ENCODE data around the gene OR2B2. TPM values are rescaled to one million over a fixed set of nuclear protein-coding genes. Genes with fewer than 3 reads are reported as not detected.
"Not testable (repeated sequence)": the region's sequence is repeated elsewhere in the genome, so short reads cannot be mapped to it uniquely, and the experiment has no call there.

The OR2B2 gene
- total RNA-seq = not detected in 3 replicates
- long read RNA-seq = 0 reads

DNA sequence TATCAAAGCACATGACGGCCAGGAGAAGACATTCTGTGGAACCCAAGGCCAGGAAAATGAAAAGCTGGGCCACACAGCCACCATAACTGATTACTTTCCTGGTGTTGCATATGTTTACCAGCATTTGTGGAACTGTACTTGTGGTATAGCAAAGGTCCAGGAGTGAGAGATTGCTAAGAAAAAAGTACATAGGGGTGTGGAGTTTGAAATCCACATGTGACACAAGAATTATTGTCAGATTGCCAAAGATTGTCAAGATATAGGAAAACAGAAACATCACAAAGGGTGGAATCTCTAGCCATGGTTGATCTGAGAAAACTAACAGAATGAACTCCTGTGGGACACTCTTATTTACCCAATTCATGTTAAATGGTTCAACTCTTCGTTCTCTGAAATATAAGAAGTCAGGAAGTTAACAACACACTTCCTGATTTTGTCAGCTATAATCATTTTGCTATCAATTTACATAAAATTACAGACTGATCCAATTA lies at the start of gene OR2B2:
TSS of gene OR2B2 (minus strand) at position 441 of the 491 bp plus-strand sequence. CDS start at position 364, 77 bp downstream.
- no peaks in the 10 kb centered on the region for H3K36me3 Mint-ChIP-seq (ENCODE audit: low read depth)
- DNase-seq (ENCODE audit: low spot score) = no peak
- H3K27me3 Mint-ChIP-seq (ENCODE audit: low read depth) = peaks cover 12% of the 10 kb centered on the region
- TF ChIP-seq, protein P1, sequence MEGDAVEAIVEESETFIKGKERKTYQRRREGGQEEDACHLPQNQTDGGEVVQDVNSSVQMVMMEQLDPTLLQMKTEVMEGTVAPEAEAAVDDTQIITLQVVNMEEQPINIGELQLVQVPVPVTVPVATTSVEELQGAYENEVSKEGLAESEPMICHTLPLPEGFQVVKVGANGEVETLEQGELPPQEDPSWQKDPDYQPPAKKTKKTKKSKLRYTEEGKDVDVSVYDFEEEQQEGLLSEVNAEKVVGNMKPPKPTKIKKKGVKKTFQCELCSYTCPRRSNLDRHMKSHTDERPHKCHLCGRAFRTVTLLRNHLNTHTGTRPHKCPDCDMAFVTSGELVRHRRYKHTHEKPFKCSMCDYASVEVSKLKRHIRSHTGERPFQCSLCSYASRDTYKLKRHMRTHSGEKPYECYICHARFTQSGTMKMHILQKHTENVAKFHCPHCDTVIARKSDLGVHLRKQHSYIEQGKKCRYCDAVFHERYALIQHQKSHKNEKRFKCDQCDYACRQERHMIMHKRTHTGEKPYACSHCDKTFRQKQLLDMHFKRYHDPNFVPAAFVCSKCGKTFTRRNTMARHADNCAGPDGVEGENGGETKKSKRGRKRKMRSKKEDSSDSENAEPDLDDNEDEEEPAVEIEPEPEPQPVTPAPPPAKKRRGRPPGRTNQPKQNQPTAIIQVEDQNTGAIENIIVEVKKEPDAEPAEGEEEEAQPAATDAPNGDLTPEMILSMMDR (IDR thresholded peaks at IDR 0.05) = no peak
- H3K4me3 Mint-ChIP-seq (ENCODE audit: unreplicated experiment) = no peak within 1 kb of the TSS
- H3K27ac Mint-ChIP-seq (ENCODE audit: unreplicated experiment) = no peak within 1 kb of the TSS
- no peaks in the 10 kb centered on the region for H3K9me3 Mint-ChIP-seq (ENCODE audit: low read depth)
- no peaks in the 10 kb centered on the region for H3K4me1 Mint-ChIP-seq (ENCODE audit: low read depth)

DNA sequence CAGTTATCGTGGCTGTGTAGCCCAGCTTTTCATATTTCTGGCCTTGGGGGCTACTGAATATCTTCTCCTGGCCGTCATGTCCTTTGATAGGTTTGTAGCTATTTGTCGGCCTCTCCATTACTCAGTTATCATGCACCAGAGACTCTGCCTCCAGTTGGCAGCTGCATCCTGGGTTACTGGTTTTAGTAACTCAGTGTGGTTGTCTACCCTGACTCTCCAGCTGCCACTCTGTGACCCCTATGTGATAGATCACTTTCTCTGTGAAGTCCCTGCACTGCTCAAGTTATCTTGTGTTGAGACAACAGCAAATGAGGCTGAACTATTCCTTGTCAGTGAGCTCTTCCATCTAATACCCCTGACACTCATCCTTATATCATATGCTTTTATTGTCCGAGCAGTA lies 45.3 kb upstream of the OR2B2 start:
- Mint-ChIP-seq H3K4me1 (ENCODE audit: low read depth) (no peaks in the 10 kb centered on the region), H3K36me3 (ENCODE audit: low read depth) (no peaks in the 10 kb centered on the region), H3K9me3 (ENCODE audit: low read depth) (no peaks in the 10 kb centered on the region), H3K27ac (ENCODE audit: unreplicated experiment) (no peak overlapping the region), H3K27me3 (ENCODE audit: low read depth) (peaks cover 28% of the 10 kb centered on the region), H3K4me3 (ENCODE audit: unreplicated experiment) (no peak overlapping the region)
- TF ChIP-seq, protein P1 (IDR thresholded peaks at IDR 0.05) = no peak
- no peak for DNase-seq (ENCODE audit: low spot score)

DNA sequence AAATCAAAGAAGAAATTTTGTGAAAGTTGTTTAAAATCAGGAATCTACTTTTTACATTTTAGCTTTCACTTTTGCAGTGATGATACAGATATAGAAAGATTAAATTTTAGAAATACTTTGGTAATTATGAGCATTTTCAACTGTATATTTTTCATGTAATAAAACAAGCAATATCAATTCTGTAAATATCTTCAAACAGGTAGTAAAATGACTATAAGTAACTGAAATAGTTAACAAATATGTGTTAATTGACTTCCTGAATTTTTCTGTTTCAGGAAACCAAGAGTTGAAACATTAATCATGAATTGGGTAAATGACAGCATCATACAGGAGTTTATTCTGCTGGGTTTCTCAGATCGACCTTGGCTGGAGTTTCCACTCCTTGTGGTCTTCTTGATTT lies 44.7 kb upstream of the OR2B2 start, which contains the start of gene OR2B6:
TSS of gene OR2B6 (plus strand) at position 301 of the 400 bp plus-strand sequence. CDS start at position 301, 0 bp downstream.
- Mint-ChIP-seq H3K4me1 (ENCODE audit: low read depth) (no peaks in the 10 kb centered on the region), H3K36me3 (ENCODE audit: low read depth) (no peaks in the 10 kb centered on the region), H3K27me3 (ENCODE audit: low read depth) (peaks cover 31% of the 10 kb centered on the region), H3K27ac (ENCODE audit: unreplicated experiment) (no peak within 1 kb of the TSS), H3K4me3 (ENCODE audit: unreplicated experiment) (no peak within 1 kb of the TSS), H3K9me3 (ENCODE audit: low read depth) (no peaks in the 10 kb centered on the region)
- no peak for DNase-seq (ENCODE audit: low spot score)
- TF ChIP-seq, protein P1 (IDR thresholded peaks at IDR 0.05) = no peak

DNA sequence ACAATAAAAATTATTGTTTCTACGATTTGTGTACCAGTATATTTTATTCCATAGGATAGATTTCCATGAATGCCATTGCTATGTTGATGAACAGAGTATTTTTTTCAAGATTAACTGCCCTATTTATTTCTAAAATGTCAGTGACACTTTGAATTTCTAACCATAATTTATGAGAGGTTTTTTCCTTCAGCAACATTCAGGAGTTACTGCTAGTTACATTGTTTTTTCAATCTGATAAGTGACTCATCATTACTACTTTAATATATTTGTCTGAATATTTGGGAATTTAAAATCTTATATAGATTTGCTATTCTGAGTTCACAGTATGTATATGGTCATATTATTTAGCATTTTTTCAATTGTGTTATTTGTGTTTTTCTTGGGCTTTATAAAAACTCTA lies 38.8 kb upstream of the OR2B2 start:
- DNase-seq (ENCODE audit: low spot score) = no peak
- Mint-ChIP-seq H3K4me3 (ENCODE audit: unreplicated experiment) (no peak overlapping the region), H3K27ac (ENCODE audit: unreplicated experiment) (no peak overlapping the region), H3K4me1 (ENCODE audit: low read depth) (no peaks in the 10 kb centered on the region), H3K36me3 (ENCODE audit: low read depth) (no peaks in the 10 kb centered on the region), H3K27me3 (ENCODE audit: low read depth) (peaks cover 24% of the 10 kb centered on the region), H3K9me3 (ENCODE audit: low read depth) (peaks cover 6% of the 10 kb centered on the region)
- TF ChIP-seq, protein P1 (IDR thresholded peaks at IDR 0.05) = no peak

DNA sequence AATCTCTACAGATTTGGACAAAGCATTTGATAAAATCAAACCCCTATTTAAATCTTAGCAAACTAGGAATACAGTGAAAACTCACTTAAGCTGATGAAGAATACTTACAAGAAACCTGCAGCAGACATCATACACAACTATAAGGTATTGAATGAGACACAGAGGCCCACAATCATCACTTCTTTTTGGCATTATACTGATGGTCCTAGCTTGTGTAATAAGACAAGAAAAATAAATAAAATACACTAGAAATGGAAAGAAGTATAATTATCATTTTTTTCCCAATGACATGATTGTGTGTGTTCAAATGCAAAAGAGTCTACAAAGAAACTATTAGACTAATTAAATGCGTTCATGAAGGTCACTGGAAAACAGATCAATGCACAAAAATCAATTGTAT lies 36.0 kb upstream of the OR2B2 start:
- no peak overlapping the region for H3K27ac Mint-ChIP-seq (ENCODE audit: unreplicated experiment)
- H3K9me3 Mint-ChIP-seq (ENCODE audit: low read depth) = peaks cover 6% of the 10 kb centered on the region
- TF ChIP-seq, protein P1 (IDR thresholded peaks at IDR 0.05) = no peak
- no peak overlapping the region for H3K4me3 Mint-ChIP-seq (ENCODE audit: unreplicated experiment)
- no peaks in the 10 kb centered on the region for H3K4me1 Mint-ChIP-seq (ENCODE audit: low read depth)
- H3K27me3 Mint-ChIP-seq (ENCODE audit: low read depth) = peaks cover 15% of the 10 kb centered on the region
- no peaks in the 10 kb centered on the region for H3K36me3 Mint-ChIP-seq (ENCODE audit: low read depth)
- DNase-seq (ENCODE audit: low spot score) = no peak

DNA sequence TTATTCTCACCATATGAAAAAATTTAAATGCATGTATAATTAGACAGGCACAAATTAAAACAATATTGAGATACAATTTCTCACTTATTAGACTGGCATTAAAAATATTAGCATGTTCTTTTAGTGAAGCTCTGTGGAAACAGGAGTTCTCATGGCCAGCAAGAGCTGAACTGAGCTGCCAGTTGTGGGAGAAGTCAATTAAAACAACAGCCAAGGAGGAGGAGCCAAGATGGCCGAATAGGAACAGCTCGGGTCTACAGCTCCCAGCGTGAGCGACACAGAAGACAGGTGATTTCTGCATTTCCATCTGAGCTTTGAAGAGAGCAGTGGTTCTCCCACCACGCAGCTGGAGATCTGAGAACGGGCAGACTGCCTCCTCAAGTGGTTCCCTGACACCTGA lies 30.9 kb upstream of the OR2B2 start:
- not testable (repeated sequence) for H3K9me3 Mint-ChIP-seq (ENCODE audit: low read depth); H3K36me3 Mint-ChIP-seq (ENCODE audit: low read depth); DNase-seq (ENCODE audit: low spot score); H3K4me1 Mint-ChIP-seq (ENCODE audit: low read depth); H3K27ac Mint-ChIP-seq (ENCODE audit: unreplicated experiment); H3K4me3 Mint-ChIP-seq (ENCODE audit: unreplicated experiment)
- peaks cover 16% of the 10 kb centered on the region for H3K27me3 Mint-ChIP-seq (ENCODE audit: low read depth)
